AG09309 (cell line): Measurements from ENCODE around the gene BMI1.

Source experiments
- DNase-seq: peaks from one replicate; pipeline ENCODE4 v3.0.0-alpha.2; 2010; ENCODE audit warnings: low read depth
- H3K4me3 ChIP-seq: 2 replicates; pipeline ENCODE4 v1.5.1; 2011; ENCODE audit warnings: mild to moderate bottlenecking, low read depth, low read length, moderate library complexity; ENCODE audit not compliant: control insufficient read depth
- TF ChIP-seq, protein P1 (sequence below): IDR thresholded peaks from 2 replicates; pipeline ENCODE4 v1.5.1; 2011; ENCODE audit warnings: mild to moderate bottlenecking, low read depth, low read length, inconsistent platforms; ENCODE audit not compliant: insufficient read depth, control insufficient read depth; ENCODE audit errors: missing control alignments

Gene BMI1

DNA sequence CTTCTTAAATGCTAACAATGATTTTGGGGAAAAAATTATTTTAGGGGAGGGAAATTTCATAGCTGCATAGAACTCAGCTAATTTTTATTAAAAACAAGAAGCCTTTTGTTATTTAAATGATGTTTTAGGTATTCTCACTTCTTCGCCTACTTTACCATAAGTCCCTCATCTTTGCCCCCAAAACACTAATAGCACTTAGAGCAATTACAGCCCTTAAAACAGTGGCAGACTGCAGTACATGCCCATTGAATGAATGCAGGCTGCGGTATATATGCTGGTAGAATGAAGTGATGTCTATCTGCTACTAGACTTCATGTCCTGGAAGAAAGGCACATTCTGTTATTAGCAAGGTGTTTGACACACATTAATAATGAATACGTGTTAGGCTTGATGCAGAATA, 21.5 kb downstream of the BMI1 start:
- no peak for DNase-seq
- TF ChIP-seq, protein P1, sequence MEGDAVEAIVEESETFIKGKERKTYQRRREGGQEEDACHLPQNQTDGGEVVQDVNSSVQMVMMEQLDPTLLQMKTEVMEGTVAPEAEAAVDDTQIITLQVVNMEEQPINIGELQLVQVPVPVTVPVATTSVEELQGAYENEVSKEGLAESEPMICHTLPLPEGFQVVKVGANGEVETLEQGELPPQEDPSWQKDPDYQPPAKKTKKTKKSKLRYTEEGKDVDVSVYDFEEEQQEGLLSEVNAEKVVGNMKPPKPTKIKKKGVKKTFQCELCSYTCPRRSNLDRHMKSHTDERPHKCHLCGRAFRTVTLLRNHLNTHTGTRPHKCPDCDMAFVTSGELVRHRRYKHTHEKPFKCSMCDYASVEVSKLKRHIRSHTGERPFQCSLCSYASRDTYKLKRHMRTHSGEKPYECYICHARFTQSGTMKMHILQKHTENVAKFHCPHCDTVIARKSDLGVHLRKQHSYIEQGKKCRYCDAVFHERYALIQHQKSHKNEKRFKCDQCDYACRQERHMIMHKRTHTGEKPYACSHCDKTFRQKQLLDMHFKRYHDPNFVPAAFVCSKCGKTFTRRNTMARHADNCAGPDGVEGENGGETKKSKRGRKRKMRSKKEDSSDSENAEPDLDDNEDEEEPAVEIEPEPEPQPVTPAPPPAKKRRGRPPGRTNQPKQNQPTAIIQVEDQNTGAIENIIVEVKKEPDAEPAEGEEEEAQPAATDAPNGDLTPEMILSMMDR = no peak
- H3K4me3 ChIP-seq = no peak overlapping the region

DNA sequence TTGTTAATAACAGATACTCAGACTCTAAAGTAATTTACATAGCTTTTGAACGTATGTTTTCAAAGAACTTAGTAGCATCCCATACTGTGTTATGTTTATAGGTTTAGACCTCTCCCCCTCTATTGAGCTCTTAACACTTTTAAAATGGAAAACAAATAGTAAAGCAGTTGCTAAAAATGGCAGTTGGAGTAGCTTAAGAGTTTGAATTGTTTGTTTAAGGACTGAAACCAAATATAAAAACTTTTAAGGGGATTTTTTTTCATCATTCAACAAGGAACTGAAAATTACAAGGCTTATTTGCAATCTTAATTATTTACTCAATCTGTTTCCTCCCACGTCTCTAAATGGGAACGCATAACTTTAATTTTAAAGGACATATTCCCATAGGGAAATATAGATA, 22.8 kb downstream of the BMI1 start:
- H3K4me3 ChIP-seq = no peak overlapping the region
- no peak for DNase-seq
- TF ChIP-seq, protein P1 = no peak

DNA sequence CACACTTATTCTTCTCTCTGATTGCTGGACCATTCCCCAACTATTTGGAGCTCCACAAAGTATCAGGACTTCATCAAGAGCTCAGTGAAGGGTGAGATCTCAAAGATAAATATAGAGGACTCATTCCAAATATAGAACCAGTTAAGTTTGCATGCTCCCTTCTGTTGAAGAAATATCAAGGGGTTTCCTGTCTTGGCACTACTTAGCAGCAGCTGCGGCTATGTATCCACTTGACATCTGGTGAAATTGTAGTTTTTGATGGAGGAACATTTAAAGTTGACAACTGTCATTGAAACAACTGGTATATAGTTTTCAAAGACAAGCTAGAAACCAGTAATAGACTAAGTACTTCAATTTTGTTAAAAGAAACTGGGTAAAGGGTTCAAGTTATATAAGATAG, 23.4 kb downstream of the BMI1 start:
- H3K4me3 ChIP-seq = no peak overlapping the region
- TF ChIP-seq, protein P1 = no peak

DNA sequence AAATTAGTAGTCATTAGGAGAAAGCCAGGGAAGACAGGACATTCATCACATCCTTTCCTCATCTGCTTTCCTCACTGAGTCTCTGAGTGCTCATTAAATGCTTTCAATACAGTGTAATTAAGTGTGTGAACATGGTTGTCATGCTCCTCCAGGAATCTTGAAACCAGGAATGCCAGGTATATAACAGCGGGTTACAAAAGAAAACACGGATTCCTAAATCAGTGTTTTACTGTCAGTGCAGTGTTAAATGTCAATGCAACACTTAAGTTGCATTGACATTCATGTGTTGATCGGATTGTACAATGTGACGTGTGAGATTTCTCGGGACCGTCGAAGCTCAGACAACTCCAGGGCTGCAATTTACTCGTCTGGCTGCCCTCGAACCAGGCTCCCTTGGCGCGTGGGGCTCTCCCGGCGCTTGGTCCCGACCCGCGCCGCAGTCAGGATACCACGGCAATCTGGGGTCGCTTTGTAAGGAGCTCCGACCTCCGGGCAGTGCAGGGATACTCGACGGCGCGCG, 23.9 kb downstream of the BMI1 start:
- TF ChIP-seq, protein P1 = no peak
- no peak for DNase-seq
- H3K4me3 ChIP-seq = no peak overlapping the region

More for the DNA sequence above, 23.4 kb downstream of the BMI1 start:
- DNase-seq = no peak

DNA sequence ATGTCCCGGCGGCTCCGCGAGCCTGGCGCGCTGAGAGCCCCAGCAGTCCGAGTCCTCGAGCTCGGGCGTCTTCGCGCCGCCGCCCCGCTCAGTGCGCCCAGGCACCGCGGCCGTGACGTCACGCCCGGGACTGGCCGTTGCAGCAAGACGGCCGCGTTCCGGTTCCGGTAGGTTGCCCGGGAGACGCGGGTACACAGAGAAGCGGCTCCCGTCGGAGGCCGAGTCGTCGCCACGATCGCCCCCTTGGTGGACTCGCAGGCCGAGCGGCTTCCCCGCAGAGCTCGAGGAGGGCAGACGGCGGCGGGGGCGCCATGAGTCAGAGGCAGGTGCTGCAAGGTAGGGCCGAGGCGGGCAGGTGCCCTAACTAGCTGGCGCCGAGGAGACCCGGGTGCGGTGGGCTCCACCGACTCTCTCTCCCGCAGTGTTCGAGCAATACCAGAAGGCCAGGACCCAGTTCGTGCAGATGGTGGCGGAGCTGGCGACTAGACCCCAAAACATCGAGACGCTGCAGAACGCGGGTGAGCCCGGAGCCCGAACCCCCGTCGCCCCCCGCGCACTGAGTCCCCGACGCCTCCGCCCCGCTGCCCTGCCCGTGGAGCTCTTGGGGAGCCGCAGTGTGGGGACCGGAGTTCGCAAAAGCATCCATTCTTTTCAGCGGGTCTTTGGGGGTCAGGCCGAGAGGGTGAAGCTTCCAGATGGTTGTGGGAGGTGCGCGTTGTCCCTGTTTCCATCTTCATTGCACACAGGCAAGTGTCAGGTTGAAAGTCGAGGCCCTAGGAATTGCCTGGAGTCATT, 24.6 kb downstream of the BMI1 start, which contains the start of gene SPAG6:
TSS of gene SPAG6 (plus strand) at position 196 of the 795 bp plus-strand sequence. CDS start at position 312, 116 bp downstream.
- TF ChIP-seq, protein P1 = no peak
- no peak within 1 kb of the TSS for H3K4me3 ChIP-seq
- DNase-seq = no peak

DNA sequence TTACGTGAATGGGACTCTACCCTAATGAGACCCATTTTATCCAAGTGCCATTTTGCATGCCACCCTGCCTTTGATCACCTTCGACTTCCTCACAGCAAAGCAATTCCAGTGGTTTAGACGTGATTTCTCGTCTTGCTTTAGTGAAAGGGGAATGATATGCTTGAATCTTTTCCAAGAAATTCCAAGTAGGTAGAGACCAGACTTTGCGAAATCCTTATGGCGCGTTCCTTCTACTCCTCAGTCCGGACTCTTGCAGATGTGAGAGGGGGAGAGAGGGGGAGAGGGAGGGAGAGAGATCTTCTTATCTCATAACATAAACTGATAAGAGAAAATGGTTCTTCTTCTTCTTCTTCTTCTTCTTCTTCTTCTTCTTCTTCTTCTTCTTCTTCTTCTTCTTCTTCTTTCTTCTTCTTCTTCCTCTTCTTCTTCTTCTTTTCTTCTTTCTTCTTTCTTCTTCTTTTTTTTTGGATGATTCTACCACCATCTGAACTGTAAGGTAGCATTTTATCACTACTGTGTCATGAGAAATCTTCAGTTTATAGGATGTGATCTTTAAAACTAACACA, 25.3 kb downstream of the BMI1 start:
- DNase-seq = no peak

More for the DNA sequence above, 25.3 kb downstream of the BMI1 start:
- H3K4me3 ChIP-seq = no peak overlapping the region
- TF ChIP-seq, protein P1 = no peak
